Measurements from ENCODE around the gene TINAG.

DNA sequence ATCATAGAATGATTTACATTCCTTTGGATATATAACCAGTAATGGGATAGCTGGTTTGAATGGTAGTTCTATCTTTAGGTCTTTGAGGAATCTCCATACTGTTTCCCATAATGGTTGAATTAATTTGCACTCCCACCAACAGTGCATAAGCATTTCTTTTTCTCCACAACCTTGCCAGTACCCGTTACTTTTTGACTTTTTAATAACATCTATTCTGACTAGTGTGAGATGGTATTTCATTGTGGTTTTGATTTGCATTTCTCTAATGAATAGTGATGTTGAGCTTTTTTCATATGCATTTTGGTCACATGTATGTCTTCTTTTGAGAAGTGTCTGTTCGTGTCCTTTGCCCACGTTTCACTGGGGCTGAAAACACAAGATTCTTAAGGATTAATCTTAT lies 107.3 kb downstream of the TINAG start:
- TF ChIP-seq CTCF (IDR thresholded peaks at IDR 0.05 in 2 of 3, conservative IDR thresholded peaks at IDR 0.05 in 1 of 3; ENCODE audit: borderline replicate concordance in 1 of 3, insufficient read depth in 1 of 3, low read depth in 2 of 3, low read length in 2 of 3) (no peak), SRF (IDR thresholded peaks at IDR 0.05; ENCODE audit: low read depth) (no peak), EZH2 (IDR thresholded peaks at IDR 0.05) (no peak), POLR2A (IDR thresholded peaks at IDR 0.05; ENCODE audit: borderline replicate concordance, extremely low read depth, insufficient read depth, insufficient read length) (no peak), RAD21 (IDR thresholded peaks at IDR 0.05; ENCODE audit: low read depth) (no peak), ZBTB33 (IDR thresholded peaks at IDR 0.05; ENCODE audit: extremely low read depth, insufficient replicate concordance, low read length) (no peak), EZH2phosphoT487 (IDR thresholded peaks at IDR 0.05; ENCODE audit: borderline replicate concordance) (no peak), EGR1 (IDR thresholded peaks at IDR 0.05; ENCODE audit: low read depth) (no peak), CEBPB (IDR thresholded peaks at IDR 0.05; ENCODE audit: low read depth) (no peak)
- TF ChIP-seq, protein P1, sequence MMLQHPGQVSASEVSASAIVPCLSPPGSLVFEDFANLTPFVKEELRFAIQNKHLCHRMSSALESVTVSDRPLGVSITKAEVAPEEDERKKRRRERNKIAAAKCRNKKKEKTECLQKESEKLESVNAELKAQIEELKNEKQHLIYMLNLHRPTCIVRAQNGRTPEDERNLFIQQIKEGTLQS (IDR thresholded peaks at IDR 0.05) = no peak

All from HCT116 (cell line).